GM23248 (cell line): ENCODE measurements around the gene CCNG2.
"Not testable (repeated sequence)": the region's sequence is repeated elsewhere in the genome, so short reads cannot be mapped to it uniquely, and the experiment has no call there.

Experiments
- EZH2 ChIP-seq: fragments of 200-600 bp; sonication (generic); IDR thresholded peaks from 2 replicates; pipeline ENCODE4 v1.6.1; 2018; ENCODE audit warnings: antibody characterized with exemption, mild to moderate bottlenecking; ENCODE audit not compliant: insufficient read depth, poor library complexity, severe bottlenecking
- EZH2phosphoT487 ChIP-seq: fragments of 200-600 bp; sonication (generic); IDR thresholded peaks from 2 replicates; pipeline ENCODE4 v1.6.1; 2018; ENCODE audit warnings: antibody characterized with exemption, moderate library complexity, mild to moderate bottlenecking, low read depth; ENCODE audit not compliant: insufficient read depth

- TF ChIP-seq EZH2phosphoT487, EZH2: not testable (repeated sequence)
Measured at GRCh38 chr4:77137448-77137847, 19.6 kb upstream of the CCNG2 start.
